Activated CD8-positive, alpha-beta T cell treated with anti-CD3 and anti-CD28 coated beads, Interleukin-2, amount 10 ng/mL, durations not matched to agents 7 days and 5 days (primary cell): ENCODE measurements around the gene TNRC6B. TPM values are rescaled to one million over a fixed set of nuclear protein-coding genes. Genes with fewer than 3 reads are reported as not detected.

Source experiments
- ATAC-seq: fragments of 150-1000 bp; cut with Tn5 transposase; one replicate; pipeline ENCODE4 v1.10.0; 2021; ENCODE audit warnings: moderate library complexity
- CTCF ChIA-PET: fragments of 350-600 bp; sonication (Branson Sonifier 250); formaldehyde crosslinking; loops from one replicate; lab custom pipeline; 2021; ENCODE audit warnings: antibody characterized with exemption; lab: Charles Lee
- POLR2A ChIA-PET: fragments of 350-600 bp; sonication (Branson Sonifier 250); formaldehyde crosslinking; loops from one replicate; lab custom pipeline; 2021; ENCODE audit warnings: antibody characterized with exemption; lab: Charles Lee
- DNase-seq: peaks from one replicate; pipeline ENCODE4 v3.0.0-alpha.2; 2020
- H3K27ac Mint-ChIP-seq: one replicate; pipeline ENCODE4 v1.8.0; 2021; ENCODE audit warnings: mild to moderate bottlenecking, mixed read lengths
- H3K27me3 Mint-ChIP-seq: one replicate; pipeline ENCODE4 v1.8.0; 2021; ENCODE audit warnings: low read depth, mixed read lengths
- H3K36me3 Mint-ChIP-seq: one replicate; pipeline ENCODE4 v1.8.0; 2021; ENCODE audit warnings: low read depth, mixed read lengths
- H3K4me1 Mint-ChIP-seq: one replicate; pipeline ENCODE4 v1.8.0; 2021; ENCODE audit warnings: low read depth, mixed read lengths
- H3K4me3 Mint-ChIP-seq: one replicate; pipeline ENCODE4 v1.8.0; 2021; ENCODE audit warnings: mild to moderate bottlenecking, mixed read lengths
- H3K9me3 Mint-ChIP-seq: one replicate; pipeline ENCODE4 v1.8.0; 2022; ENCODE audit warnings: mixed read lengths; ENCODE audit not compliant: insufficient read depth
- total RNA-seq, 2 experiments: library from RNA; stranded (reverse); gene quantifications; one replicate each; pipeline ENCODE4 v1.2.3, GENCODE V29; 2021

Gene TNRC6B
- total RNA-seq, 2 experiments from 2014 or later = 62.9 to 63.3 TPM

- Mint-ChIP-seq H3K9me3 (no peaks in the 10 kb centered on the region), H3K27ac (no peak overlapping the region), H3K36me3 (peaks cover 60% of the 10 kb centered on the region), H3K4me1 (peaks cover 20% of the 10 kb centered on the region), H3K27me3 (no peaks in the 10 kb centered on the region), H3K4me3 (no peak overlapping the region)
- ATAC-seq = no peak
- CTCF ChIA-PET = no interaction called here
- POLR2A ChIA-PET = interaction anchor here (0.9 kb wide), 1 partner anchor 12 kb away, joined by 3 read pairs; no protein-coding TSS in a partner anchor
- DNase-seq = no peak
Measured at GRCh38 chr22:40270031-40270430, 92.3 kb downstream of the TNRC6B start.

GRCh38 chr22:40270748-40271373 is 93.1 kb downstream of the TNRC6B start:
- POLR2A ChIA-PET = interaction anchor here (0.9 kb wide), 1 partner anchor 13 kb away, joined by 3 read pairs; no protein-coding TSS in a partner anchor
- Mint-ChIP-seq H3K4me3 (no peak overlapping the region), H3K9me3 (no peaks in the 10 kb centered on the region), H3K27me3 (no peaks in the 10 kb centered on the region), H3K27ac (no peak overlapping the region), H3K4me1 (peaks cover 19% of the 10 kb centered on the region), H3K36me3 (peaks cover 57% of the 10 kb centered on the region)
- no peak for DNase-seq
- CTCF ChIA-PET = interaction anchor here (1.1 to 1.5 kb wide), 2 partner anchors 25 to 77 kb away, joined by 3 to 4 read pairs; no protein-coding TSS in a partner anchor
- ATAC-seq = no peak

GRCh38 chr22:40271440-40271839 is 93.7 kb downstream of the TNRC6B start:
- no peak overlapping the region for H3K4me3 Mint-ChIP-seq
- ATAC-seq (no peak), DNase-seq (no peak)
- POLR2A ChIA-PET = no interaction called here
- peaks cover 19% of the 10 kb centered on the region for H3K4me1 Mint-ChIP-seq
- H3K36me3 Mint-ChIP-seq = peaks cover 55% of the 10 kb centered on the region
- no peaks in the 10 kb centered on the region for H3K27me3 Mint-ChIP-seq
- H3K9me3 Mint-ChIP-seq = no peaks in the 10 kb centered on the region
- CTCF ChIA-PET = interaction anchor here (1.1 to 1.5 kb wide), 2 partner anchors 26 to 76 kb away, joined by 3 to 4 read pairs; no protein-coding TSS in a partner anchor
- no peak overlapping the region for H3K27ac Mint-ChIP-seq

- ChIA-PET POLR2A (no interaction called here), CTCF (no interaction called here)
- ATAC-seq (no peak), DNase-seq (no peak)
- H3K27ac Mint-ChIP-seq = no peak overlapping the region
- no peaks in the 10 kb centered on the region for H3K27me3 Mint-ChIP-seq
- peaks cover 28% of the 10 kb centered on the region for H3K4me1 Mint-ChIP-seq
- peaks cover 56% of the 10 kb centered on the region for H3K36me3 Mint-ChIP-seq
- H3K4me3 Mint-ChIP-seq = no peak overlapping the region
- no peaks in the 10 kb centered on the region for H3K9me3 Mint-ChIP-seq
Measured at GRCh38 chr22:40273319-40273718, 95.6 kb downstream of the TNRC6B start.

GRCh38 chr22:40276996-40277823 is 99.5 kb downstream of the TNRC6B start:
- ChIA-PET CTCF (interaction anchor here (0.6 to 1.4 kb wide), 4 partner anchors 13 to 253 kb away, joined by 3 to 7 read pairs (median 4); no protein-coding TSS in a partner anchor), POLR2A (interaction anchor here (1.0 to 1.5 kb wide), 2 partner anchors 221 to 233 kb away, joined by 3 to 4 read pairs; no protein-coding TSS in a partner anchor)
- Mint-ChIP-seq H3K4me3 (peak overlapping the region; percentile 69), H3K36me3 (peaks cover 67% of the 10 kb centered on the region), H3K27me3 (no peaks in the 10 kb centered on the region), H3K4me1 (peaks cover 42% of the 10 kb centered on the region), H3K9me3 (no peaks in the 10 kb centered on the region), H3K27ac (peak overlapping the region; percentile 3)
- no peak for ATAC-seq
- DNase-seq = no peak

- no peaks in the 10 kb centered on the region for H3K9me3 Mint-ChIP-seq
- H3K4me3 Mint-ChIP-seq = no peak overlapping the region
- H3K36me3 Mint-ChIP-seq = peaks cover 61% of the 10 kb centered on the region
- ChIA-PET POLR2A (interaction anchor here (1.0 kb wide), 1 partner anchor 69 kb away, joined by 3 read pairs; no protein-coding TSS in a partner anchor), CTCF (interaction anchor here (1.2 to 1.4 kb wide), 2 partner anchors 11 to 35 kb away, joined by 3 read pairs; no protein-coding TSS in a partner anchor)
- H3K27ac Mint-ChIP-seq = peak overlapping the region; percentile 41
- no peak for ATAC-seq
- peaks cover 45% of the 10 kb centered on the region for H3K4me1 Mint-ChIP-seq
- H3K27me3 Mint-ChIP-seq = no peaks in the 10 kb centered on the region
- DNase-seq = no peak
Measured at GRCh38 chr22:40279017-40279416, 101.3 kb downstream of the TNRC6B start.

GRCh38 chr22:40281717-40282116 is 104.0 kb downstream of the TNRC6B start:
- H3K36me3 Mint-ChIP-seq = peaks cover 64% of the 10 kb centered on the region
- no peak overlapping the region for H3K27ac Mint-ChIP-seq
- no peaks in the 10 kb centered on the region for H3K27me3 Mint-ChIP-seq
- H3K9me3 Mint-ChIP-seq = no peaks in the 10 kb centered on the region
- ATAC-seq (no peak), DNase-seq (no peak)
- no peak overlapping the region for H3K4me3 Mint-ChIP-seq
- POLR2A ChIA-PET = interaction anchor here (0.7 kb wide), 1 partner anchor 167 kb away, joined by 3 read pairs; no protein-coding TSS in a partner anchor
- CTCF ChIA-PET = no interaction called here
- peaks cover 32% of the 10 kb centered on the region for H3K4me1 Mint-ChIP-seq

- ATAC-seq = no peak
- ChIA-PET POLR2A (no interaction called here), CTCF (no interaction called here)
- Mint-ChIP-seq H3K4me3 (no peak overlapping the region), H3K27me3 (no peaks in the 10 kb centered on the region), H3K9me3 (no peaks in the 10 kb centered on the region), H3K4me1 (peaks cover 27% of the 10 kb centered on the region), H3K27ac (peak overlapping the region; percentile 10), H3K36me3 (peaks cover 60% of the 10 kb centered on the region)
- no peak for DNase-seq
Measured at GRCh38 chr22:40285513-40285912, 107.8 kb downstream of the TNRC6B start.

- Mint-ChIP-seq H3K27me3 (no peaks in the 10 kb centered on the region), H3K9me3 (no peaks in the 10 kb centered on the region), H3K4me1 (peaks cover 35% of the 10 kb centered on the region), H3K36me3 (peaks cover 63% of the 10 kb centered on the region), H3K27ac (peak overlapping the region; percentile 95), H3K4me3 (peak overlapping the region; percentile 43)
- POLR2A ChIA-PET = interaction anchor here (0.7 to 1.9 kb wide), 4 partner anchors 9 to 245 kb away, joined by 4 to 9 read pairs (median 4); partner anchors contain the start of gene ADSL
- DNase-seq = peak; percentile 81
- ATAC-seq = peak; percentile 92
- CTCF ChIA-PET = interaction anchor here (1.0 to 2.1 kb wide), 6 partner anchors 10 to 246 kb away, joined by 3 to 7 read pairs (median 4); no protein-coding TSS in a partner anchor
Measured at GRCh38 chr22:40289991-40290459, 112.3 kb downstream of the TNRC6B start.

- H3K27ac Mint-ChIP-seq = peak overlapping the region; percentile 95
- ATAC-seq (peak; percentile 52), DNase-seq (no peak)
- no peaks in the 10 kb centered on the region for H3K27me3 Mint-ChIP-seq
- H3K4me3 Mint-ChIP-seq = peak overlapping the region; percentile 43
- no peaks in the 10 kb centered on the region for H3K9me3 Mint-ChIP-seq
- peaks cover 62% of the 10 kb centered on the region for H3K36me3 Mint-ChIP-seq
- ChIA-PET CTCF (interaction anchor here (0.8 to 2.1 kb wide), 5 partner anchors 11 to 63 kb away, joined by 3 to 7 read pairs (median 4); no protein-coding TSS in a partner anchor), POLR2A (interaction anchor here (1.0 to 1.9 kb wide), 4 partner anchors 33 to 246 kb away, joined by 3 to 9 read pairs (median 4); partner anchors contain the start of gene ADSL)
- peaks cover 34% of the 10 kb centered on the region for H3K4me1 Mint-ChIP-seq
Measured at GRCh38 chr22:40290516-40290915, 112.8 kb downstream of the TNRC6B start.

GRCh38 chr22:40294696-40295095 is 117.0 kb downstream of the TNRC6B start:
- Mint-ChIP-seq H3K9me3 (no peaks in the 10 kb centered on the region), H3K27ac (peak overlapping the region; percentile 3), H3K36me3 (peaks cover 54% of the 10 kb centered on the region), H3K4me3 (no peak overlapping the region), H3K4me1 (peaks cover 21% of the 10 kb centered on the region), H3K27me3 (no peaks in the 10 kb centered on the region)
- ChIA-PET POLR2A (no interaction called here), CTCF (no interaction called here)
- no peak for ATAC-seq
- no peak for DNase-seq
